HEK293T (cell line): ENCODE measurements around the gene PAPOLA.

Source experiments
- SP1 ChIP-seq: fragments of 450-650 bp; IDR thresholded peaks from 2 replicates; pipeline ENCODE4 v1.6.1; 2017
- SUZ12 ChIP-seq: fragments of 450-650 bp; IDR thresholded peaks from 2 replicates; pipeline ENCODE4 v1.6.1; 2016; ENCODE audit warnings: mild to moderate bottlenecking
- TARDBP ChIP-seq: fragments of 450-650 bp; IDR thresholded peaks from 2 replicates; pipeline ENCODE4 v1.6.1; 2016

GRCh38 chr14:96579855-96580254, 77.7 kb downstream of the PAPOLA start:
- no peak for TF ChIP-seq SUZ12
- TF ChIP-seq TARDBP, result no peak
- no peak for TF ChIP-seq SP1
